HepG2 (cell line): Measurements from ENCODE around the gene LRRC42.

Experiments used
- ATAD3A ChIP-seq: sonication (generic); formaldehyde crosslinking; IDR thresholded peaks from 2 replicates; pipeline ENCODE4 v1.4.0; 2020; ENCODE audit warnings: missing genetic modification reagents
- CC2D1A ChIP-seq: sonication (generic); formaldehyde crosslinking; IDR thresholded peaks from 2 replicates; pipeline ENCODE4 v1.8.1; 2023; ENCODE audit warnings: mild to moderate bottlenecking, missing genetic modification reagents
- EZH2 ChIP-seq: conservative IDR thresholded peaks from 2 replicates; pipeline ENCODE4 v1.6.1; 2012; ENCODE audit warnings: mild to moderate bottlenecking, low read depth, low read length, moderate library complexity
- HDAC2 ChIP-seq: sonication (generic); formaldehyde crosslinking; IDR thresholded peaks from 2 replicates; pipeline ENCODE4 v1.4.0; 2020; ENCODE audit warnings: missing genetic modification reagents
- MAZ ChIP-seq, 2 experiments: sonication (generic) in 1 of 2; formaldehyde crosslinking in 1 of 2; IDR thresholded peaks; 2 replicates each; pipeline versions ENCODE4 v1.5.0 to v1.6.1; 2012 to 2020; ENCODE audit warnings: low read depth in 2 of 2, mild to moderate bottlenecking in 2 of 2, borderline replicate concordance in 1 of 2, improper control_type of control experiment in 1 of 2, low read length in 1 of 2, missing genetic modification reagents in 1 of 2, moderate library complexity in 1 of 2
- TMF1 ChIP-seq: sonication (generic); formaldehyde crosslinking; IDR thresholded peaks from 2 replicates; pipeline ENCODE4 v1.8.1; 2022; ENCODE audit warnings: low read depth, missing genetic modification reagents
- TRIM24 ChIP-seq: sonication (generic); formaldehyde crosslinking; IDR thresholded peaks from 2 replicates; pipeline ENCODE4 v1.8.0; 2022; ENCODE audit warnings: mild to moderate bottlenecking, missing genetic modification reagents
- TF ChIP-seq, protein P1 (sequence below): sonication (generic); formaldehyde crosslinking; IDR thresholded peaks from 2 replicates; pipeline ENCODE4 v1.5.0; 2020; ENCODE audit warnings: mild to moderate bottlenecking, missing genetic modification reagents, moderate library complexity

GRCh38 chr1:53998223-53998622 lies 52.1 kb downstream of the LRRC42 start:
- no peak for TF ChIP-seq TRIM24 (CRISPR knock-in tag)
- TF ChIP-seq, protein P1, sequence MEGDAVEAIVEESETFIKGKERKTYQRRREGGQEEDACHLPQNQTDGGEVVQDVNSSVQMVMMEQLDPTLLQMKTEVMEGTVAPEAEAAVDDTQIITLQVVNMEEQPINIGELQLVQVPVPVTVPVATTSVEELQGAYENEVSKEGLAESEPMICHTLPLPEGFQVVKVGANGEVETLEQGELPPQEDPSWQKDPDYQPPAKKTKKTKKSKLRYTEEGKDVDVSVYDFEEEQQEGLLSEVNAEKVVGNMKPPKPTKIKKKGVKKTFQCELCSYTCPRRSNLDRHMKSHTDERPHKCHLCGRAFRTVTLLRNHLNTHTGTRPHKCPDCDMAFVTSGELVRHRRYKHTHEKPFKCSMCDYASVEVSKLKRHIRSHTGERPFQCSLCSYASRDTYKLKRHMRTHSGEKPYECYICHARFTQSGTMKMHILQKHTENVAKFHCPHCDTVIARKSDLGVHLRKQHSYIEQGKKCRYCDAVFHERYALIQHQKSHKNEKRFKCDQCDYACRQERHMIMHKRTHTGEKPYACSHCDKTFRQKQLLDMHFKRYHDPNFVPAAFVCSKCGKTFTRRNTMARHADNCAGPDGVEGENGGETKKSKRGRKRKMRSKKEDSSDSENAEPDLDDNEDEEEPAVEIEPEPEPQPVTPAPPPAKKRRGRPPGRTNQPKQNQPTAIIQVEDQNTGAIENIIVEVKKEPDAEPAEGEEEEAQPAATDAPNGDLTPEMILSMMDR (CRISPR knock-in tag), result no peak
- TF ChIP-seq TMF1 (CRISPR knock-in tag), result no peak
- TF ChIP-seq HDAC2, result no peak
- no peak for TF ChIP-seq ATAD3A (CRISPR knock-in tag)
- no peak for TF ChIP-seq MAZ (IDR thresholded peaks at IDR 0.05; ENCODE audit: borderline replicate concordance, low read depth, low read length)
- TF ChIP-seq MAZ (CRISPR knock-in tag; IDR thresholded peaks at IDR 0.05; ENCODE audit: low read depth), result no peak
- no peak for TF ChIP-seq CC2D1A (CRISPR knock-in tag)
- TF ChIP-seq EZH2, result no peak
